Left ventricle myocardium inferior (tissue), 1 donor: ENCODE results near the gene PPP1R12B. TPM values are rescaled to one million over a fixed set of nuclear protein-coding genes. Genes with fewer than 3 reads are reported as not detected.

Experiments used
- DNase-seq: peaks from one replicate; pipeline ENCODE4 v3.0.0-alpha.2; 2020
- H3K27ac ChIP-seq: fragments of 200-600 bp; replicated peaks from 2 replicates; pipeline ENCODE4 v1.8.0; 2021
- H3K27me3 ChIP-seq: fragments of 200-600 bp; 2 replicates; pipeline ENCODE4 v1.8.0; 2021; ENCODE audit warnings: low read depth
- H3K36me3 ChIP-seq: fragments of 200-600 bp; 2 replicates; pipeline ENCODE4 v1.8.0; 2021
- H3K4me1 ChIP-seq: fragments of 200-600 bp; 2 replicates; pipeline ENCODE4 v1.8.0; 2021
- H3K4me3 ChIP-seq: fragments of 200-600 bp; 2 replicates; pipeline ENCODE4 v1.8.0; 2021; ENCODE audit warnings: mild to moderate bottlenecking, moderate library complexity
- H3K9me3 ChIP-seq: fragments of 200-600 bp; replicated peaks from 2 replicates; pipeline ENCODE4 v1.8.0; 2021
- CTCF ChIP-seq: fragments of 200-600 bp; IDR thresholded peaks from 2 replicates; pipeline ENCODE4 v1.8.0; 2021; ENCODE audit warnings: antibody characterized with exemption, mild to moderate bottlenecking, borderline replicate concordance
- intact Hi-C: fragments of 100-400 bp; cut with micrococcal nuclease; formaldehyde crosslinking; loops from one replicate; pipeline ENCODE4 v1.11.0; 2022
- long read RNA-seq: library from polyadenylated mRNA; unstranded; transcript quantifications from one replicate; pipeline ENCODE4 v2.0.0, GENCODE V29; 2021
- total RNA-seq: library from RNA; stranded (reverse); fragmentation: NEBNext Ultra II Directional; extraction: Animal tissue kit (Norgen Biotek cat#: 25700); gene quantifications from one replicate; pipeline ENCODE4 v1.2.1, GENCODE V29; 2021
- donor health status: DM: no; HTN: yes; CAD: no; lungs with severe emphysema.

PPP1R12B gene
- 706 TPM for total RNA-seq
- long read RNA-seq, partial matches to known transcripts = 19 of 228 reads
- long read RNA-seq, other reads (novel, unspliced or antisense) = 204 of 228 reads

- peaks cover 53% of the 10 kb centered on the region for H3K4me1 ChIP-seq
- TF ChIP-seq CTCF = no peak
- peak within 1 kb of the TSS; percentile 89 for H3K4me3 ChIP-seq
- peak; percentile 97 for DNase-seq
- H3K27ac ChIP-seq = peak within 1 kb of the TSS; percentile 95
- H3K36me3 ChIP-seq = no peaks in the 10 kb centered on the region
- intact Hi-C loops = loop anchor here (10.0 kb wide), 1 partner anchor 376 kb away; no protein-coding TSS in a partner anchor
- H3K27me3 ChIP-seq = no peaks in the 10 kb centered on the region
- H3K9me3 ChIP-seq = no peaks in the 10 kb centered on the region
These were observed at the start of gene PPP1R12B for GRCh38 chr1:202348509-202349205. PPP1R12B (plus strand) TSS chr1:202348699; CDS start chr1:202348852, 153 bp downstream.

GRCh38 chr1:202302166-202302565 lies 46.3 kb upstream of the PPP1R12B start:
- H3K9me3 ChIP-seq = no peaks in the 10 kb centered on the region
- TF ChIP-seq CTCF = no peak
- H3K27me3 ChIP-seq = peaks cover 8% of the 10 kb centered on the region
- DNase-seq = no peak
- intact Hi-C loops = no loop called here
- no peaks in the 10 kb centered on the region for H3K36me3 ChIP-seq
- no peak overlapping the region for H3K27ac ChIP-seq
- H3K4me3 ChIP-seq = no peak overlapping the region
- H3K4me1 ChIP-seq = peaks cover 20% of the 10 kb centered on the region

GRCh38 chr1:202304375-202304774 lies 44.1 kb upstream of the PPP1R12B start:
- intact Hi-C loops = no loop called here
- H3K4me1 ChIP-seq = peaks cover 20% of the 10 kb centered on the region
- no peaks in the 10 kb centered on the region for H3K27me3 ChIP-seq
- H3K27ac ChIP-seq = no peak overlapping the region
- no peaks in the 10 kb centered on the region for H3K9me3 ChIP-seq
- no peak overlapping the region for H3K4me3 ChIP-seq
- no peak for TF ChIP-seq CTCF
- peak; percentile 47 for DNase-seq
- H3K36me3 ChIP-seq = no peaks in the 10 kb centered on the region

- H3K4me3 ChIP-seq = no peak overlapping the region
- H3K27ac ChIP-seq = no peak overlapping the region
- no peaks in the 10 kb centered on the region for H3K9me3 ChIP-seq
- H3K36me3 ChIP-seq = no peaks in the 10 kb centered on the region
- intact Hi-C loops = no loop called here
- DNase-seq = no peak
- TF ChIP-seq CTCF = no peak
- no peaks in the 10 kb centered on the region for H3K27me3 ChIP-seq
- peaks cover 20% of the 10 kb centered on the region for H3K4me1 ChIP-seq
These were observed 43.3 kb upstream of the PPP1R12B start for GRCh38 chr1:202305168-202305567.

- no peak for TF ChIP-seq CTCF
- intact Hi-C loops = no loop called here
These were observed 41.8 kb upstream of the PPP1R12B start for GRCh38 chr1:202306535-202307345.

More at GRCh38 chr1:202306535-202307345, 41.8 kb upstream of the PPP1R12B start:
- H3K4me1 ChIP-seq = peaks cover 21% of the 10 kb centered on the region
- no peaks in the 10 kb centered on the region for H3K27me3 ChIP-seq
- no peaks in the 10 kb centered on the region for H3K9me3 ChIP-seq
- H3K4me3 ChIP-seq = no peak overlapping the region
- DNase-seq = no peak
- no peaks in the 10 kb centered on the region for H3K36me3 ChIP-seq
- no peak overlapping the region for H3K27ac ChIP-seq
